Calu3 (cell line): ENCODE results near the gene UST. TPM values are rescaled to one million over a fixed set of nuclear protein-coding genes. Genes with fewer than 3 reads are reported as not detected.

Experiments
- BruUV-seq: library from RNA; stranded (reverse); fragments of 400-500 nt; replicated peaks from 2 replicates; lab custom pipeline; 2021; lab: Mats Ljungman, UMichigan
- CTCF ChIA-PET: fragments of 300-600 bp; sonication (Branson Sonifier 250); formaldehyde crosslinking; loops from one replicate; lab custom pipeline; 2022; ENCODE audit warnings: antibody characterized with exemption; lab: Charles Lee
- DNase-seq: peaks from one replicate; pipeline ENCODE4 v3.0.0; 2022
- H3K27ac Mint-ChIP-seq: one replicate; pipeline ENCODE4 v1.8.0; 2022; ENCODE audit warnings: mixed read lengths; ENCODE audit not compliant: unreplicated experiment
- H3K27me3 Mint-ChIP-seq: one replicate; pipeline ENCODE4 v1.8.0; 2022; ENCODE audit warnings: mixed read lengths; ENCODE audit not compliant: unreplicated experiment
- H3K36me3 Mint-ChIP-seq: one replicate; pipeline ENCODE4 v1.8.0; 2022; ENCODE audit warnings: mild to moderate bottlenecking, moderate library complexity, mixed read lengths; ENCODE audit not compliant: insufficient read depth, unreplicated experiment
- H3K4me1 Mint-ChIP-seq: one replicate; pipeline ENCODE4 v1.8.0; 2022; ENCODE audit warnings: mild to moderate bottlenecking, low read depth, mixed read lengths; ENCODE audit not compliant: unreplicated experiment
- H3K4me3 Mint-ChIP-seq: one replicate; pipeline ENCODE4 v1.8.0; 2022; ENCODE audit warnings: mild to moderate bottlenecking, low read depth, moderate library complexity, mixed read lengths; ENCODE audit not compliant: unreplicated experiment
- H3K9me3 Mint-ChIP-seq: one replicate; pipeline ENCODE4 v1.8.0; 2022; ENCODE audit warnings: low read depth, mixed read lengths; ENCODE audit not compliant: unreplicated experiment
- CTCF ChIP-seq: fragments of 200-600 bp; IDR thresholded peaks from one replicate; pipeline ENCODE4 v1.8.0; 2022; ENCODE audit warnings: antibody characterized with exemption; ENCODE audit not compliant: unreplicated experiment
- intact Hi-C: fragments of 100-400 bp; cut with micrococcal nuclease; formaldehyde crosslinking; loops from one replicate; pipeline ENCODE4 v1.10.0; 2022; ENCODE audit not compliant: unreplicated experiment
- total RNA-seq: library from RNA; stranded (reverse); gene quantifications from 2 replicates; pipeline ENCODE4 v1.2.3, GENCODE V29; 2022

The UST gene
- total RNA-seq, 1 experiment from 2014 or later = 2.4 TPM

- no peak for DNase-seq
- no peak for TF ChIP-seq CTCF
- CTCF ChIA-PET = no interaction called here
- Mint-ChIP-seq H3K27ac (no peak overlapping the region), H3K4me3 (no peak overlapping the region), H3K27me3 (no peaks in the 10 kb centered on the region), H3K4me1 (peaks cover 18% of the 10 kb centered on the region), H3K36me3 (no peaks in the 10 kb centered on the region), H3K9me3 (no peaks in the 10 kb centered on the region)
- intact Hi-C loops = no loop called here
- no TSS peak for BruUV-seq
Observed at GRCh38 chr6:148840256-148840655, 93.4 kb downstream of the UST start.

GRCh38 chr6:148842296-148843019, 95.6 kb downstream of the UST start:
- no TSS peak for BruUV-seq
- Mint-ChIP-seq H3K36me3 (no peaks in the 10 kb centered on the region), H3K27ac (no peak overlapping the region), H3K27me3 (no peaks in the 10 kb centered on the region), H3K9me3 (no peaks in the 10 kb centered on the region), H3K4me1 (peaks cover 18% of the 10 kb centered on the region), H3K4me3 (no peak overlapping the region)
- no peak for TF ChIP-seq CTCF
- intact Hi-C loops = no loop called here
- CTCF ChIA-PET = no interaction called here
- no peak for DNase-seq

- BruUV-seq = no TSS peak
- Mint-ChIP-seq H3K27ac (no peak overlapping the region), H3K4me1 (no peaks in the 10 kb centered on the region), H3K4me3 (no peak overlapping the region), H3K9me3 (no peaks in the 10 kb centered on the region), H3K36me3 (no peaks in the 10 kb centered on the region), H3K27me3 (no peaks in the 10 kb centered on the region)
- CTCF ChIA-PET = no interaction called here
- intact Hi-C loops = no loop called here
- DNase-seq = no peak
- no peak for TF ChIP-seq CTCF
Observed at GRCh38 chr6:148845464-148845863, 98.6 kb downstream of the UST start.

- no peak for TF ChIP-seq CTCF
- no peak for DNase-seq
- no peak overlapping the region for H3K4me3 Mint-ChIP-seq
- H3K36me3 Mint-ChIP-seq = no peaks in the 10 kb centered on the region
- H3K27me3 Mint-ChIP-seq = no peaks in the 10 kb centered on the region
- no peaks in the 10 kb centered on the region for H3K4me1 Mint-ChIP-seq
- H3K9me3 Mint-ChIP-seq = no peaks in the 10 kb centered on the region
- no peak overlapping the region for H3K27ac Mint-ChIP-seq
- CTCF ChIA-PET = no interaction called here
- BruUV-seq = no TSS peak
- intact Hi-C loops = no loop called here
Observed at GRCh38 chr6:148846778-148847761, 100.2 kb downstream of the UST start.
